Activated CD4-positive, alpha-beta T cell treated with anti-CD3 and anti-CD28 coated beads, Interleukin-2, amount 50 U/mL, for 24 hours (primary cell): ENCODE data around the gene SYNPO.
A peak's percentile ranks its signal among the peaks of the same experiment; 100 is the strongest.

Experiments
- DNase-seq, 2 donors: peaks; one replicate each; pipeline ENCODE4 v3.0.0-alpha.2; 2020; ENCODE audit warnings: low read depth in 1 of 2, low spot score in 1 of 2

SYNPO gene

GRCh38 chr5:150689120-150689519, 48.7 kb downstream of the SYNPO start:
- DNase-seq, result no peak

GRCh38 chr5:150690760-150691159, 50.3 kb downstream of the SYNPO start:
- DNase-seq, result no peak

- DNase-seq, result no peak
Observed at GRCh38 chr5:150692276-150692675, 51.8 kb downstream of the SYNPO start.

- no peak for DNase-seq
Observed at GRCh38 chr5:150694612-150695011, 54.2 kb downstream of the SYNPO start.

GRCh38 chr5:150700246-150700593, 59.8 kb downstream of the SYNPO start:
- DNase-seq, result no peak

GRCh38 chr5:150700594-150701377, 60.3 kb downstream of the SYNPO start, which contains the start of gene RBM22:
TSS of gene RBM22 (minus strand) at chr5:150701062. CDS start at chr5:150700985, 77 bp downstream.
- peak; percentile 75 to 87 for DNase-seq

- DNase-seq, result no peak
Observed at GRCh38 chr5:150703762-150704161, 63.3 kb downstream of the SYNPO start.

GRCh38 chr5:150706776-150707390, 66.4 kb downstream of the SYNPO start:
- DNase-seq, result no peak
